Right atrium auricular region (tissue), 2 donors: Measurements from ENCODE around the gene SYNE2. TPM values are rescaled to one million over a fixed set of nuclear protein-coding genes. Genes with fewer than 3 reads are reported as not detected.
A peak's percentile ranks its signal among the peaks of the same experiment; 100 is the strongest.

Source experiments
- DNase-seq: peaks from one replicate; pipeline ENCODE4 v3.0.0-alpha.2; 2019; ENCODE audit warnings: low spot score
- H3K27ac ChIP-seq, 2 donors: fragments of 200-600 bp; sonication (generic); 1 replicate in 1 of 2; 2 replicates in 1 of 2; pipeline ENCODE4 v1.5.1; 2016 to 2019
- H3K27me3 ChIP-seq, 2 donors: fragments of 200-600 bp; sonication (generic); one replicate each; pipeline versions ENCODE4 v1.5.1 to v1.6.0; 2017 to 2019
- H3K36me3 ChIP-seq: fragments of 200-600 bp; sonication (generic); one replicate; pipeline ENCODE4 v1.5.1; 2016
- H3K4me1 ChIP-seq, 2 donors: fragments of 200-600 bp; sonication (generic); one replicate each; pipeline versions ENCODE4 v1.5.1 to v1.6.0; 2017 to 2019
- H3K4me3 ChIP-seq, 2 donors: fragments of 200-600 bp; sonication (generic); 1 replicate in 1 of 2; 2 replicates in 1 of 2; pipeline ENCODE4 v1.5.1; 2017 to 2019; ENCODE audit warnings: mild to moderate bottlenecking in 1 of 2, moderate library complexity in 1 of 2
- H3K9me3 ChIP-seq, 2 donors: fragments of 200-600 bp; sonication (generic); one replicate each; pipeline ENCODE4 v1.5.1; 2019
- total RNA-seq, 2 donors: library from RNA; depleted of rRNA; stranded (reverse); fragments of >200 nt; gene quantifications; one replicate each; pipeline ENCODE4 v1.1.0, GENCODE V29; 2016
- TF ChIP-seq, protein P1 (sequence below), 2 donors: fragments of 200-600 bp; sonication (generic); IDR thresholded peaks; one replicate each; pipeline ENCODE4 v1.5.1; 2019; ENCODE audit warnings: antibody characterized with exemption in 2 of 2

Gene SYNE2
- total RNA-seq, 2 donors from 2014 or later: 149 to 202 TPM

DNA sequence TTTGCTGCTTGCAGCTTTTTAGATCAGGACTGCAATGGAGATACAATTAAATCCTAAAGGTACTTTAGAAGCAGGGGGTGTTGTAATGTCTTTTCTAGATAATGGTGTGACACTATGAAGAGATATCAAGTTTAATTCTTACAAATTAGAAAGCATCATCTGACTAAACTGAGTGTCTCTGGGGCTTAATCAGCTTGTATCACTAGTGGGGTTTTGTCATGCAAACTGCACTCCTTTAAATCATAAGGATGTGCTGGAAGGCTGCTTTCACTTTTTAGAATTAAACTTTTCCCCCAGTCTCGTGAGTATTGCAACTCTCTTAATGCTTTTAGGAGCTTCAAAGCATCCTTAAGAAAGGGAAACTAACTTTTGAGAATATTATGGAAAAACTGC is 222.8 kb downstream of the SYNE2 start:
- TF ChIP-seq, protein P1, sequence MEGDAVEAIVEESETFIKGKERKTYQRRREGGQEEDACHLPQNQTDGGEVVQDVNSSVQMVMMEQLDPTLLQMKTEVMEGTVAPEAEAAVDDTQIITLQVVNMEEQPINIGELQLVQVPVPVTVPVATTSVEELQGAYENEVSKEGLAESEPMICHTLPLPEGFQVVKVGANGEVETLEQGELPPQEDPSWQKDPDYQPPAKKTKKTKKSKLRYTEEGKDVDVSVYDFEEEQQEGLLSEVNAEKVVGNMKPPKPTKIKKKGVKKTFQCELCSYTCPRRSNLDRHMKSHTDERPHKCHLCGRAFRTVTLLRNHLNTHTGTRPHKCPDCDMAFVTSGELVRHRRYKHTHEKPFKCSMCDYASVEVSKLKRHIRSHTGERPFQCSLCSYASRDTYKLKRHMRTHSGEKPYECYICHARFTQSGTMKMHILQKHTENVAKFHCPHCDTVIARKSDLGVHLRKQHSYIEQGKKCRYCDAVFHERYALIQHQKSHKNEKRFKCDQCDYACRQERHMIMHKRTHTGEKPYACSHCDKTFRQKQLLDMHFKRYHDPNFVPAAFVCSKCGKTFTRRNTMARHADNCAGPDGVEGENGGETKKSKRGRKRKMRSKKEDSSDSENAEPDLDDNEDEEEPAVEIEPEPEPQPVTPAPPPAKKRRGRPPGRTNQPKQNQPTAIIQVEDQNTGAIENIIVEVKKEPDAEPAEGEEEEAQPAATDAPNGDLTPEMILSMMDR (IDR thresholded peaks at IDR 0.05): no peak

DNA sequence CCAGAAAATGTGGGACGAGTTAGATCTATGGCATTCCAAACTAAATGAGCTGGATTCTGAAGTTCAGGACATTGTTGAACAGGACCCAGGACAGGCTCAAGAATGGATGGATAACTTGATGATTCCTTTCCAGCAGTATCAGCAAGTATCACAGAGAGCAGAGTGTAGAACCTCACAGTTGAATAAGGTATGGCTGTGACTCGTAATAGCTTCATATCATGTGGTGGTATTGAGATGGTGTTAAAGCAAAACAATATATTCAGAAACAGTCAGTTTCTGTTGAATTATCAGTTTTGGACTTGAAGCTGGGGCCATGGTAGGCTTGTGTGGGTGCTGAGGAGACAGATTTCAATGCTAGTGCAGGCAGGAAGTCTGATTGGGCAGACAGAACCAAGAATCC is 227.6 kb downstream of the SYNE2 start:
- H3K36me3 ChIP-seq: peaks cover 41% of the 10 kb centered on the region

More for the DNA sequence above, 222.8 kb downstream of the SYNE2 start:
- DNase-seq: no peak
- no peak overlapping the region for H3K27ac ChIP-seq
- H3K9me3 ChIP-seq: no peaks in the 10 kb centered on the region
- peaks cover 41% of the 10 kb centered on the region for H3K36me3 ChIP-seq
- H3K4me1 ChIP-seq: no peaks in the 10 kb centered on the region
- no peaks in the 10 kb centered on the region for H3K27me3 ChIP-seq
- H3K4me3 ChIP-seq: no peak overlapping the region

GRCh38 chr14:64081174-64081746 is 228.5 kb downstream of the SYNE2 start:
- Histone ChIP-seq H3K4me1 (peaks cover 0 to 6% of the 10 kb centered on the region in 2 donors), H3K27ac (no peak overlapping the region), H3K9me3 (no peaks in the 10 kb centered on the region), H3K4me3 (no peak overlapping the region), H3K36me3 (peaks cover 41% of the 10 kb centered on the region), H3K27me3 (no peaks in the 10 kb centered on the region)
- DNase-seq: no peak
- TF ChIP-seq, protein P1 (IDR thresholded peaks at IDR 0.05): no peak

More for the DNA sequence above, 227.6 kb downstream of the SYNE2 start:
- TF ChIP-seq, protein P1 (IDR thresholded peaks at IDR 0.05): no peak
- Histone ChIP-seq H3K9me3 (no peaks in the 10 kb centered on the region), H3K27me3 (no peaks in the 10 kb centered on the region), H3K4me3 (no peak overlapping the region), H3K27ac (no peak overlapping the region), H3K4me1 (peaks cover 0 to 6% of the 10 kb centered on the region in 2 donors)
- DNase-seq: no peak

DNA sequence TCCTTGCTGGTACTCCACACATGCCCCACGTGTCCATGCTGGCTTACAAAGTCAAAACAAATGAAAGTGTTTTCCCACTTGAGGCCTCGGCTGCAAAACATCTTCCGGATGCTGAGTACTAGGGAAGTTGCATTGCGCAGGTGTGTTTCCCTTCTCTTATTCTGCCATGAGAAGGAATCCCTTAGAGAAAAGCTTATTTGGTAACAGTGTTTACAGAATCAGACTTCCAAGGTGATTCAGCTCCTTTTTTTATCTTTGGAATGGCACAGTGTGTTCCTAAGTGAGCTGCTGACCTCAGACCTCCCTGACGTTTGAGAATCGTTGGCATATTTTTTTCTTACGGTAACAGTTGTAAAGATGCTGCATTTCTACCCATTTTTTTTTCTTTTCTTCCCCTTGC is 230.0 kb downstream of the SYNE2 start:
- peaks cover 0 to 6% of the 10 kb centered on the region in 2 donors for H3K4me1 ChIP-seq
- H3K27ac ChIP-seq: peak overlapping the region; percentile 11 to 66
- H3K36me3 ChIP-seq: peaks cover 41% of the 10 kb centered on the region
- TF ChIP-seq, protein P1 (IDR thresholded peaks at IDR 0.05): no peak
- no peaks in the 10 kb centered on the region for H3K27me3 ChIP-seq
- H3K4me3 ChIP-seq: no peak overlapping the region
- no peak for DNase-seq
- no peaks in the 10 kb centered on the region for H3K9me3 ChIP-seq

DNA sequence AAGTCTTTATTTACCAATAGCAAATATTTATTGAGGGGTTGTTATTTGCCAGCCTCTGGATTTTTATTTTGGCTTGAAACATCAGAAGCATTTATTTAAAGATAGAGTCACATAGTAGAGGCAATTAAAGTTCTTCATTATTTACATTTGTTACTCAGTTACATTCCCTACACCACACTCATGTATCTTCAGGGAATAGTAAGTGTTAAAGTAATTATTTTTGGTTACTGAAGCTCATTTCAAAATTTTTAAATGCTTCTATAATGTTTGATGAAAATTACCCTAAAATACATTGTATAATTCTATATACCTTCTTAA is 235.8 kb downstream of the SYNE2 start:
- TF ChIP-seq, protein P1 (IDR thresholded peaks at IDR 0.05): no peak
- DNase-seq: no peak
- no peaks in the 10 kb centered on the region for H3K27me3 ChIP-seq
- H3K36me3 ChIP-seq: peaks cover 15% of the 10 kb centered on the region
- H3K4me3 ChIP-seq: no peak overlapping the region
- no peak overlapping the region for H3K27ac ChIP-seq
- no peaks in the 10 kb centered on the region for H3K4me1 ChIP-seq
- no peaks in the 10 kb centered on the region for H3K9me3 ChIP-seq

DNA sequence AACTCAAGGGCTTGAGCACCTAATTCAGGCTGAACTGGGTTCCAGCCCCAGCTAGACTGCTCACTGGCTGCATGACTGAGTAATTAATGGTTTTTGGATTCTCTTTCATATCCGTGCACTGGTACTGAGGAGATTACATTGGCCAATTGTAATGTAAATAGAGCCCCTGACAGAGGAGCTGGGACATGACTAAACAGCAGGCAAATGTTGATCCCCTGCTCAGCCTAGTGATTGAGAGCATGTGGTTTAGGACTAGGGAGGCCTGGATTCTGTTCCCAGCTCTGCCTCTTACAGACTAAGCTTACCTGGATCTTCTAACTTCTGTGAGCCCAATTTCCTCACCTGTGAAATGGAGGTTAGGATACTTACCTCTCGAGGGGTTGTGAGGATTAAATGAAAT is 237.1 kb downstream of the SYNE2 start:
- no peaks in the 10 kb centered on the region for H3K4me1 ChIP-seq
- H3K27me3 ChIP-seq: no peaks in the 10 kb centered on the region
- H3K9me3 ChIP-seq: no peaks in the 10 kb centered on the region
- no peak overlapping the region for H3K4me3 ChIP-seq
- TF ChIP-seq, protein P1 (IDR thresholded peaks at IDR 0.05): no peak
- H3K27ac ChIP-seq: no peak overlapping the region
- H3K36me3 ChIP-seq: peaks cover 10% of the 10 kb centered on the region
- no peak for DNase-seq
